OCI-LY3 (cell line): Measurements from ENCODE around the gene CUBN.

ENCODE experiments used
- EZH2phosphoT487 ChIP-seq: fragments of 200-600 bp; shearing (Covaris generic); IDR thresholded peaks from 2 replicates; pipeline ENCODE4 v1.6.1; 2018; ENCODE audit warnings: antibody characterized with exemption, mixed run types, low read depth
- TF ChIP-seq, protein P1 (sequence below): fragments of 200-600, 300-600 bp; sonication (generic); IDR thresholded peaks from 2 replicates; pipeline ENCODE4 v1.5.1; 2014; ENCODE audit warnings: antibody characterized with exemption, low read length, low read depth

DNA sequence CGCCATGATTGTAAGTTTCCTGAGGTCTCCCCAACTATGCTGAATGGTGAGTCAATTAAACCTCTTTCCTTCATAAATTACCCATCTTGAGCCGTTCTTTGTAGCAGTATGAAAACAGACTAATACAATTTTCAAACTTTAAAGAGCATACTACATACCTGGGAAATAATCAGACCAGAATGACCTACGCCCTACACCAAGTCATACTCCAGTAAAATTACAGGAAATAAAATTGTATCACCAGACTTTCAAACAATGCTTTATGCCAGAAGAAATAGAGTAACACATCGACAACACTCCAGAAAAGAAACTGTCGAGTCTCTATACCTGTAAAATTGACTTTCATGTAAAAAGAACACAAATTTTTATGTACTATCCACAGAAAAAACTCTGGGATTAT is 331.0 kb downstream of the CUBN start:
- TF ChIP-seq, protein P1, sequence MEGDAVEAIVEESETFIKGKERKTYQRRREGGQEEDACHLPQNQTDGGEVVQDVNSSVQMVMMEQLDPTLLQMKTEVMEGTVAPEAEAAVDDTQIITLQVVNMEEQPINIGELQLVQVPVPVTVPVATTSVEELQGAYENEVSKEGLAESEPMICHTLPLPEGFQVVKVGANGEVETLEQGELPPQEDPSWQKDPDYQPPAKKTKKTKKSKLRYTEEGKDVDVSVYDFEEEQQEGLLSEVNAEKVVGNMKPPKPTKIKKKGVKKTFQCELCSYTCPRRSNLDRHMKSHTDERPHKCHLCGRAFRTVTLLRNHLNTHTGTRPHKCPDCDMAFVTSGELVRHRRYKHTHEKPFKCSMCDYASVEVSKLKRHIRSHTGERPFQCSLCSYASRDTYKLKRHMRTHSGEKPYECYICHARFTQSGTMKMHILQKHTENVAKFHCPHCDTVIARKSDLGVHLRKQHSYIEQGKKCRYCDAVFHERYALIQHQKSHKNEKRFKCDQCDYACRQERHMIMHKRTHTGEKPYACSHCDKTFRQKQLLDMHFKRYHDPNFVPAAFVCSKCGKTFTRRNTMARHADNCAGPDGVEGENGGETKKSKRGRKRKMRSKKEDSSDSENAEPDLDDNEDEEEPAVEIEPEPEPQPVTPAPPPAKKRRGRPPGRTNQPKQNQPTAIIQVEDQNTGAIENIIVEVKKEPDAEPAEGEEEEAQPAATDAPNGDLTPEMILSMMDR = no peak
- no peak for TF ChIP-seq EZH2phosphoT487
